ENCODE data around the gene GPR62. TPM values are rescaled to one million over a fixed set of nuclear protein-coding genes. Genes with fewer than 3 reads are reported as not detected.

The GPR62 gene
- total and polyA plus RNA-seq, 2 donors (not counting 3 experiments of a cell fraction or from before 2014, with no cell fraction given): 0.04 to 0.15 TPM

- no peak for FAIRE-seq
- no TSS peak for BruUV-seq (replicated peaks)
- intact Hi-C loops (cut with micrococcal nuclease) (no loop called here), dilution Hi-C loops (cut with MboI; ENCODE audit: extremely low pct_ligation_motif_present, low sequenced_read_pairs) (no loop called here)
- Histone ChIP-seq H3K4me1 (ENCODE audit: control insufficient read depth, extremely low read depth, insufficient read depth, low read length) (peaks cover 29% of the 10 kb centered on the region), H3K4me3 (replicated peaks in 1 of 3; ENCODE audit: insufficient read depth in 1 of 3, low read depth in 1 of 3, low read length in 3 of 3) (no peak overlapping the region), H3K27ac (ENCODE audit: insufficient read depth, low read depth, low read length) (no peak overlapping the region), H3K36me3 (ENCODE audit: control insufficient read depth in 2 of 2, extremely low read depth in 1 of 2, insufficient read depth in 2 of 2, low read length in 2 of 2) (no peaks in the 10 kb centered on the region), H4K20me1 (replicated peaks; ENCODE audit: control insufficient read depth, extremely low read depth, insufficient read depth, low read length) (no peaks in the 10 kb centered on the region), H3K9me1 (replicated peaks; ENCODE audit: control insufficient read depth, extremely low read depth, insufficient read depth, low read length) (no peaks in the 10 kb centered on the region), H3K4me2 (ENCODE audit: insufficient read depth, low read length) (no peak overlapping the region), H2AFZ (ENCODE audit: low read depth, low read length) (no peak overlapping the region), H3K79me2 (ENCODE audit: control insufficient read depth, insufficient read depth, low read length) (no peaks in the 10 kb centered on the region), H3K9me3 (replicated peaks; ENCODE audit: control insufficient read depth, insufficient read depth, low read length) (no peaks in the 10 kb centered on the region), H3K9ac (replicated peaks; ENCODE audit: extremely low read depth, insufficient read depth, low read length) (no peak overlapping the region), H3K27me3 (ENCODE audit: control insufficient read depth in 2 of 2, insufficient read depth in 2 of 2, low read length in 2 of 2) (no peaks in the 10 kb centered on the region)
- ChIA-PET POLR2A (interaction anchor here (0.6 kb wide), 1 partner anchor 15 kb away, joined by 6 read pairs; no protein-coding TSS in a partner anchor), CTCF (no interaction called here)
- DNase-seq (ENCODE audit: low read depth, low spot score): no peak
- TF ChIP-seq GATA2 (IDR thresholded peaks at IDR 0.05; ENCODE audit: insufficient read depth, insufficient read length, low read depth, low read length) (no peak), FOS (IDR thresholded peaks at IDR 0.05; ENCODE audit: borderline replicate concordance, insufficient read depth, low read length) (no peak), JUN (IDR thresholded peaks at IDR 0.05; ENCODE audit: borderline replicate concordance, insufficient read depth, insufficient read length, low read depth) (no peak), POLR2A (IDR thresholded peaks at IDR 0.05; ENCODE audit: low read depth, low read length) (no peak), EZH2 (IDR thresholded peaks at IDR 0.05; ENCODE audit: borderline replicate concordance, low read depth, low read length, severe bottlenecking) (no peak), POLR2AphosphoS5 (IDR thresholded peaks at IDR 0.05; ENCODE audit: insufficient read depth, low read depth, low read length) (no peak)
Observed at GRCh38 chr3:51977446-51978142, 22.4 kb downstream of the GPR62 start.

DNA sequence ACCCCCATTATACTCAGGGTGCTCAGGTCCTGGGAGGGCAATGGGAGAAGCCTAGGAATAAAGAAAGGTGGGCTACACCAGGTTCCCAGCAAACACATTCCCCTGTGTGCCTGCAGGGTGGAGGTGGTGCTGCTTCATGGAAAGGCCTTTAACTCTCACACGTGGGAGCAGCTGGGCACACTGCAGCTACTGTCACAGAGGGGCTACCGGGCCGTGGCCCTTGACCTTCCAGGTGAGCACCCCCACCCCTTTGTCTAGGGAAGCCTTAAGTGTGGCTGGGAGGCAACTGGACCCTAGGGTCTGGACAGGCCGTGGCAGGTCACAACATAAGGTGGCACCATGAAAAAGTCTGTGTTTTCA is 22.9 kb downstream of the GPR62 start:
- Histone ChIP-seq H3K4me1 (ENCODE audit: control insufficient read depth, extremely low read depth, insufficient read depth, low read length) (peaks cover 30% of the 10 kb centered on the region), H3K27ac (ENCODE audit: insufficient read depth, low read depth, low read length) (no peak overlapping the region), H4K20me1 (replicated peaks; ENCODE audit: control insufficient read depth, extremely low read depth, insufficient read depth, low read length) (no peaks in the 10 kb centered on the region), H3K4me2 (ENCODE audit: insufficient read depth, low read length) (no peak overlapping the region), H3K9me1 (replicated peaks; ENCODE audit: control insufficient read depth, extremely low read depth, insufficient read depth, low read length) (no peaks in the 10 kb centered on the region), H3K79me2 (ENCODE audit: control insufficient read depth, insufficient read depth, low read length) (no peaks in the 10 kb centered on the region), H3K9me3 (replicated peaks; ENCODE audit: control insufficient read depth, insufficient read depth, low read length) (no peaks in the 10 kb centered on the region), H2AFZ (ENCODE audit: low read depth, low read length) (no peak overlapping the region), H3K4me3 (replicated peaks in 1 of 3; ENCODE audit: insufficient read depth in 1 of 3, low read depth in 1 of 3, low read length in 3 of 3) (no peak overlapping the region), H3K9ac (replicated peaks; ENCODE audit: extremely low read depth, insufficient read depth, low read length) (no peak overlapping the region), H3K27me3 (ENCODE audit: control insufficient read depth in 2 of 2, insufficient read depth in 2 of 2, low read length in 2 of 2) (no peaks in the 10 kb centered on the region), H3K36me3 (ENCODE audit: control insufficient read depth in 2 of 2, extremely low read depth in 1 of 2, insufficient read depth in 2 of 2, low read length in 2 of 2) (no peaks in the 10 kb centered on the region)
- DNase-seq (ENCODE audit: low read depth, low spot score) (no peak), FAIRE-seq (no peak)
- TF ChIP-seq CTCF (IDR thresholded peaks at IDR 0.05; ENCODE audit: extremely low read depth in 1 of 2, insufficient read depth in 1 of 2, low read depth in 1 of 2, low read length in 2 of 2) (no peak), EZH2 (IDR thresholded peaks at IDR 0.05; ENCODE audit: borderline replicate concordance, low read depth, low read length, severe bottlenecking) (no peak), FOS (IDR thresholded peaks at IDR 0.05; ENCODE audit: borderline replicate concordance, insufficient read depth, low read length) (no peak), POLR2AphosphoS5 (IDR thresholded peaks at IDR 0.05; ENCODE audit: insufficient read depth, low read depth, low read length) (no peak), JUN (IDR thresholded peaks at IDR 0.05; ENCODE audit: borderline replicate concordance, insufficient read depth, insufficient read length, low read depth) (no peak), GATA2 (IDR thresholded peaks at IDR 0.05; ENCODE audit: insufficient read depth, insufficient read length, low read depth, low read length) (no peak), MYC (IDR thresholded peaks at IDR 0.05; ENCODE audit: low read depth, low read length) (no peak), POLR2A (IDR thresholded peaks at IDR 0.05; ENCODE audit: low read depth, low read length) (no peak)
- TF ChIP-seq, protein P1, sequence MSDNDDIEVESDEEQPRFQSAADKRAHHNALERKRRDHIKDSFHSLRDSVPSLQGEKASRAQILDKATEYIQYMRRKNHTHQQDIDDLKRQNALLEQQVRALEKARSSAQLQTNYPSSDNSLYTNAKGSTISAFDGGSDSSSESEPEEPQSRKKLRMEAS (IDR thresholded peaks at IDR 0.05; ENCODE audit: insufficient read depth, insufficient read length): no peak
- ChIA-PET CTCF (no interaction called here), POLR2A (no interaction called here)
- intact Hi-C loops (cut with micrococcal nuclease) (no loop called here), dilution Hi-C loops (cut with MboI; ENCODE audit: extremely low pct_ligation_motif_present, low sequenced_read_pairs) (no loop called here)
- no TSS peak for BruUV-seq (replicated peaks)

Measured in endothelial cell of umbilical vein (primary cell).